PC-3 (cell line): ENCODE results near the gene ACTL7A. TPM values are rescaled to one million over a fixed set of nuclear protein-coding genes. Genes with fewer than 3 reads are reported as not detected.

Experiments used
- ATAC-seq: fragments of 200-7000 bp; cut with Tn5 transposase; 2 replicates; pipeline ENCODE4 v1.9.1; 2020; ENCODE audit warnings: mild to moderate bottlenecking, moderate library complexity
- BruUV-seq: library from RNA; stranded (reverse); fragments of 400-500 nt; replicated peaks from 2 replicates; lab custom pipeline; 2021; lab: Mats Ljungman, UMichigan
- CTCF ChIA-PET: fragments of 300-600 bp; sonication (Branson Sonifier 250); formaldehyde crosslinking; loops from one replicate; lab custom pipeline; 2022; ENCODE audit warnings: antibody characterized with exemption; lab: Charles Lee
- POLR2A ChIA-PET: fragments of 300-600 bp; sonication (Branson Sonifier 250); formaldehyde crosslinking; loops from one replicate; lab custom pipeline; 2022; ENCODE audit warnings: antibody characterized with exemption; ENCODE audit not compliant: unreplicated experiment; lab: Charles Lee
- DNase-seq: peaks from one replicate; pipeline ENCODE4 v3.0.0-alpha.2; 2015
- H2AFZ ChIP-seq: fragments of 300-600 bp; sonication (generic); 2 replicates; pipeline ENCODE4 v1.6.0; 2016; ENCODE audit warnings: antibody characterized with exemption, low read length
- H3F3A ChIP-seq: fragments of 300-600 bp; sonication (generic); one replicate; pipeline ENCODE4 v1.6.0; 2017; ENCODE audit warnings: antibody characterized with exemption, low read length, control low read depth, mild to moderate bottlenecking; ENCODE audit not compliant: unreplicated experiment
- H3K27ac ChIP-seq: fragments of 300-600 bp; sonication (generic); 2 replicates; pipeline ENCODE4 v1.5.1; 2016; ENCODE audit warnings: mild to moderate bottlenecking, low read length
- H3K27me3 ChIP-seq: fragments of 300-600 bp; sonication (generic); 2 replicates; pipeline ENCODE4 v1.6.1; 2016; ENCODE audit warnings: low read length, mixed read lengths
- H3K36me3 ChIP-seq: fragments of 300-600 bp; sonication (generic); 2 replicates; pipeline ENCODE4 v1.6.1; 2016; ENCODE audit warnings: low read depth, mixed run types, low read length, mixed read lengths
- H3K4me1 ChIP-seq: fragments of 300-600 bp; sonication (generic); 2 replicates; pipeline ENCODE4 v1.5.1; 2016; ENCODE audit warnings: low read length; ENCODE audit not compliant: insufficient read depth
- H3K4me2 ChIP-seq: fragments of 300-600 bp; sonication (generic); 2 replicates; pipeline ENCODE4 v1.6.0; 2016; ENCODE audit warnings: low read length
- H3K4me3 ChIP-seq: fragments of 300-600 bp; sonication (generic); 2 replicates; pipeline ENCODE4 v1.5.1; 2016; ENCODE audit warnings: mild to moderate bottlenecking, low read length, mixed read lengths
- H3K79me2 ChIP-seq: fragments of 300-600 bp; sonication (generic); 2 replicates; pipeline ENCODE4 v1.6.1; 2017; ENCODE audit warnings: low read length, mixed read lengths
- H3K9ac ChIP-seq: fragments of 300-600 bp; sonication (generic); 2 replicates; pipeline ENCODE4 v1.6.0; 2016; ENCODE audit warnings: mild to moderate bottlenecking, low read length
- H3K9me2 ChIP-seq: fragments of 300-600 bp; sonication (generic); replicated peaks from 2 replicates; pipeline ENCODE4 v1.6.1; 2016; ENCODE audit warnings: mixed run types, low read length, mixed read lengths
- H3K9me3 ChIP-seq: fragments of 300-600 bp; sonication (generic); 2 replicates; pipeline ENCODE4 v1.6.1; 2016; ENCODE audit warnings: low read length, mixed read lengths
- H4K20me1 ChIP-seq: fragments of 300-600 bp; sonication (generic); 2 replicates; pipeline ENCODE4 v1.6.1; 2016; ENCODE audit warnings: low read length, mixed read lengths
- CTCF ChIP-seq: fragments of 300-600 bp; sonication (generic); conservative IDR thresholded peaks from 2 replicates; pipeline ENCODE4 v1.5.1; 2017; ENCODE audit warnings: antibody characterized with exemption, low read depth, mild to moderate bottlenecking, low read length
- EZH2 ChIP-seq: fragments of 300-600 bp; sonication (generic); IDR thresholded peaks from one replicate; pipeline ENCODE4 v1.6.1; 2017; ENCODE audit warnings: antibody characterized with exemption, mild to moderate bottlenecking, low read length; ENCODE audit not compliant: unreplicated experiment
- EZH2phosphoT487 ChIP-seq: fragments of 300-600 bp; sonication (generic); IDR thresholded peaks from 2 replicates; pipeline ENCODE4 v1.6.1; 2018; ENCODE audit warnings: mild to moderate bottlenecking, antibody characterized with exemption, low read length, borderline replicate concordance
- intact Hi-C: fragments of 100-400 bp; cut with micrococcal nuclease; formaldehyde crosslinking; loops from 2 replicates; pipeline ENCODE4 v1.9.0; 2023
- total RNA-seq: library from RNA; depleted of rRNA; stranded (reverse); fragments of >200 nt; gene quantifications from 2 replicates; pipeline ENCODE4 v1.2.3, GENCODE V29; 2014

Gene ACTL7A
- total RNA-seq, 1 experiment from 2014 or later, result not detected

GRCh38 chr9:108904161-108904560, 42.1 kb downstream of the ACTL7A start:
- intact Hi-C loops, result no loop called here
- no peak for DNase-seq
- Histone ChIP-seq H3K4me2 (no peak overlapping the region), H3K27ac (no peak overlapping the region), H3K4me3 (no peak overlapping the region), H3K9me2 (no peaks in the 10 kb centered on the region), H3K9me3 (no peaks in the 10 kb centered on the region), H3F3A (no peaks in the 10 kb centered on the region), H3K9ac (no peak overlapping the region), H4K20me1 (no peaks in the 10 kb centered on the region), H3K79me2 (no peaks in the 10 kb centered on the region), H3K4me1 (no peaks in the 10 kb centered on the region; the same call in 1 of the 2 replicates), H2AFZ (no peak overlapping the region), H3K27me3 (no peaks in the 10 kb centered on the region), H3K36me3 (peaks cover 20% of the 10 kb centered on the region)
- no TSS peak for BruUV-seq
- TF ChIP-seq EZH2phosphoT487, result no peak
- no peak for TF ChIP-seq EZH2
- no peak for TF ChIP-seq CTCF
- no peak for ATAC-seq
- ChIA-PET POLR2A (no interaction called here), CTCF (no interaction called here)

GRCh38 chr9:108905494-108905893, 43.4 kb downstream of the ACTL7A start:
- CTCF ChIA-PET, result no interaction called here
- ATAC-seq, result no peak
- intact Hi-C loops, result no loop called here
- Histone ChIP-seq H3K27ac (no peak overlapping the region), H3K36me3 (peaks cover 15% of the 10 kb centered on the region), H3K9me3 (no peaks in the 10 kb centered on the region), H4K20me1 (no peaks in the 10 kb centered on the region), H2AFZ (no peak overlapping the region), H3K4me3 (no peak overlapping the region), H3K4me2 (no peak overlapping the region), H3K27me3 (no peaks in the 10 kb centered on the region), H3K9me2 (no peaks in the 10 kb centered on the region), H3F3A (no peaks in the 10 kb centered on the region), H3K9ac (no peak overlapping the region), H3K79me2 (no peaks in the 10 kb centered on the region), H3K4me1 (no peaks in the 10 kb centered on the region; the same call in 1 of the 2 replicates)
- no TSS peak for BruUV-seq
- no peak for TF ChIP-seq EZH2phosphoT487
- no peak for TF ChIP-seq CTCF
- TF ChIP-seq EZH2, result no peak
- POLR2A ChIA-PET, result no interaction called here
- DNase-seq, result no peak

GRCh38 chr9:108910402-108910801, 48.3 kb downstream of the ACTL7A start:
- BruUV-seq, result no TSS peak
- intact Hi-C loops, result no loop called here
- H3K4me3 ChIP-seq, result no peak overlapping the region
- no peak for ATAC-seq
- ChIA-PET CTCF (no interaction called here), POLR2A (no interaction called here)
- DNase-seq, result no peak
- no peaks in the 10 kb centered on the region for H3K9me3 ChIP-seq
- peaks cover 8% of the 10 kb centered on the region for H3K36me3 ChIP-seq
- H3K79me2 ChIP-seq, result no peaks in the 10 kb centered on the region
- no peaks in the 10 kb centered on the region for H3K9me2 ChIP-seq
- no peaks in the 10 kb centered on the region for H3K4me1 ChIP-seq
- no peak for TF ChIP-seq CTCF
- TF ChIP-seq EZH2, result no peak
- TF ChIP-seq EZH2phosphoT487, result no peak
- H3K27ac ChIP-seq, result no peak overlapping the region
- H2AFZ ChIP-seq, result no peak overlapping the region
- no peak overlapping the region for H3K4me2 ChIP-seq
- no peaks in the 10 kb centered on the region for H3K27me3 ChIP-seq
- no peak overlapping the region for H3K9ac ChIP-seq
- H4K20me1 ChIP-seq, result no peaks in the 10 kb centered on the region
- H3F3A ChIP-seq, result no peaks in the 10 kb centered on the region
